Stimulated activated CD4-positive, alpha-beta T cell treated with anti-CD3 and anti-CD28 coated beads, Interleukin-12 subunit alpha, Interleukin-12 subunit beta, amount 100 ng/mL, for 24 hours (primary cell): ENCODE data around the gene HHIPL1.
"Not testable (repeated sequence)": the region's sequence is repeated elsewhere in the genome, so short reads cannot be mapped to it uniquely, and the experiment has no call there.

Experiments used
- DNase-seq, 2 experiments: peaks; one replicate each; pipeline ENCODE4 v3.0.0-alpha.2; 2020; ENCODE audit warnings: low read depth in 2 of 2

HHIPL1 gene

GRCh38 chr14:99634443-99634842 lies 10.5 kb upstream of the HHIPL1 start:
- no peak for DNase-seq

DNA sequence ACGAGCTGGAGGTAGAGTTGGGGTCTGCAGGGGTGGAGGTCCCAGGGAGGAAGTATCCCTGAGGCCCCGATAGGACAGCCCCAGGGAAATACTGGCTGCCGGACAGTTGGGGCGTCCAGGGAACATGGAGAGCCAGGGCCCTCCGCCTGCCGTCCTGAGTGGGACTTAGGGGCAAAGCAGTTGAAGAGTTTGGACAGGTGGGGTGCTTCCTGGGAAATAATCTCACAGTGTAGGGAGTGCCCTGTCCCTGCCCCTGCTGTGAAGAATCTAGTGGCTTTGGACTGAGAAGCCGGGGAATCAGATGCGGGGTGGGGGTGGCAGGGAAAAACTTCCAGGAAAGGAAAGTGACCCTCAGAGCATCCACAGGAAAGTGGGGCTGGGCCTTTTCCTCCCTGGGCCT lies 9.8 kb upstream of the HHIPL1 start:
- no peak for DNase-seq

- DNase-seq, result no peak
Observed at GRCh38 chr14:99636487-99636886, 8.4 kb upstream of the HHIPL1 start.

DNA sequence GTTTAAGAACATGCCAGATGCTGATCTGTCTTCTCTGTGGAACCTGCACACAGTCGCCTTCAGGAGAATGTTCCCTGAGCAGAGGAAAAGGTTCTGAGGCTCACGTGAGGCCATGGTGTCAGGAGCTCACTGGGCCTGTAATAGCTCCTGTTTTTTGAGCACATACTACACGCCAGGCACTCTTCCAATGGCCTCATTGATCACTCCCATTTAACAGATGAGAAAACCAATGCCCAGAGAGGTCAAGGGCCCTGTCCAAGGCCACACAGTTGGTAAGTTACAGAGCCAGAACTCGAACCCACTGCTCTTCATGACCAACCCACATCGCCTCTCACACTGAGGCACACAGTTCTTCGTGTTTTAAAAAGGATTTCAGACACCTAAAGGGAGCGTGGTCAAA lies 7.3 kb upstream of the HHIPL1 start:
- no peak for DNase-seq

DNA sequence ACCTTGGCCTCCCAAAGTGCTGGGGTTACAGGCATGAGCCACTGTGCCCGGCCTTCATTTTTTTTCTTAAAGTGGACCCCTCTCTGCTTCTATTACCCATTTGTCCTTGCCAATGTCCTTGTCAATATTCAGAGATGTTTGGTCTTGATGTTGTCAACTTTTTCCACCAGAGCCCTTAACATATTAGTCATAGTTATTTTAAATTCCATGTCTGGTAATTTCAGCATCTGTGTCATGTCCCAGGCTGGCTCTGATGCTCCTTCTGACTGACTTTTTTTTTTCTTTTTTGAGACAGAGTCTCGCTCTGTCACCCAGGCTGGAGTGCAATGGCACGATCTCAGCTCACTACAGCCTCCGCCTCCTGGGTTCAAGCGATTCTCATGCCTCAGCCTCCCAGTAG lies 2.2 kb upstream of the HHIPL1 start:
- not testable (repeated sequence) for DNase-seq

GRCh38 chr14:99643343-99643742 lies 1.6 kb upstream of the HHIPL1 start:
- no peak for DNase-seq

DNA sequence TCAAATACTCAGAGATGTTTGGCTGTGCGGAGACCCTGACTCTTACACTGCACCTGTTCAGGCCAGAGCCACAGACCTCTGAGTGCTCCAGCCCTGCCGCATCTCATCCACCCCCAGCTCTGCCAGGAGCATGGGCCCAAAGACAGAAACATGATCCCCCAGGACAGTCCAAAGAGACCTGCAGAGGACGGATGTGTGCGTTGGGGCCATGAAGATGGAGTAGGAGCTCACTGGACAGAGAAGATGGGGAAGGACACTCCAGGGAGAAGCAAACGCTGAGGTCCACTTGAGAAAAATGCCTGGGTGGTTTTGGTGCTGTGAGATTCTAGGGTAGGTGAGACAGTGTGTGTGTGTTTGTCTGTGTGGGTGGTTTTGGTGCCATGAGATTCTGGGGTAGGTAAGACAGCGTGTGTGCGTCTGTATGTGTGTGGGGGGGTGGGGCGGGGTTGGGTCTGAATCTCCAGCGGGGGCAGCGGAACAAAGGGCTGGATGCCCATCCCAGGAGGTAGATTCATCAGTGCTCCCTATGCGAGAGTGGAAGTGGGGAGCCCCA lies 818 bp upstream of the HHIPL1 start:
- no peak for DNase-seq

GRCh38 chr14:99645545-99646505 lies 896 bp downstream of the HHIPL1 start:
- DNase-seq, result no peak

DNA sequence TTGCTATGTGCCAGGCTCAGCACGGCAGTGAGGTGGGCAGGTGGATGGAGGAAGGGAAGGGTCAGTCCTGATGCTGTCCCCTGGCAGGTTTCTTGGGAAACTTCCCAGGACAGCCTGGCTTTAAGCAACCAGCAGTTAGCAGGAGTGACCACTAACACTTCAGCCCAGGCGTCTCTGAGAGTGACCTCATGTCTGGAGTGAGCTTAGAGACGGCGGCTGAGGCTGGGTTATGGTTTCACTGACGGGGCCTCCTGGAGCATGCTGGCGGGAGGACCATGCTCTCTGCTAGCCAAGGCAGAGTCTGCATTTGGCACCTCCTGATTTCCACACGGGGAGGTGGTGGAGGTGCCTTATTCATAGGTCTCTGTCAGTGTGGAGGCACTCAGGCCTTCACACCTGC lies 2.5 kb downstream of the HHIPL1 start:
- no peak for DNase-seq

GRCh38 chr14:99648027-99648784 lies 3.3 kb downstream of the HHIPL1 start:
- no peak for DNase-seq

DNA sequence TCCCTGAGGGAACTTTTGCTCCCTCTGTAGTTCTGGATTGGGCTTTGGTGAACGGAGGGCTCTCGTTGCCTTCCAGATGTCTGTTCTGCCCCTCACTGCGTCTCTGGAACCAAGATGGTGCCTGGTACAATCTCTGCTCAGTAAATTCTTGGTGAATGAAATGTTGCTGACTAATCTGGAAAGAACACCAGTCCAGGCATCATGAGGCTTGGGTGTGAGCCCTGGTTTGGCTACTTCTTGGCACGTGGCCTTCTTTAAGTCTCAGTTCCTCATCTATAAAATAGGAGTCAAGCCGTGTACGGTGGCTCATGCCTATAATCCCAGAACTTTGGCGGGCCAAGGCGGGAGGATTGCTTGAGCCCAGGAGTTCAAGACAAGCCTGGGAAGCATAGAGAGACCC lies 4.3 kb downstream of the HHIPL1 start:
- DNase-seq, result no peak

GRCh38 chr14:99649643-99650042 lies 4.7 kb downstream of the HHIPL1 start:
- DNase-seq, result no peak

DNA sequence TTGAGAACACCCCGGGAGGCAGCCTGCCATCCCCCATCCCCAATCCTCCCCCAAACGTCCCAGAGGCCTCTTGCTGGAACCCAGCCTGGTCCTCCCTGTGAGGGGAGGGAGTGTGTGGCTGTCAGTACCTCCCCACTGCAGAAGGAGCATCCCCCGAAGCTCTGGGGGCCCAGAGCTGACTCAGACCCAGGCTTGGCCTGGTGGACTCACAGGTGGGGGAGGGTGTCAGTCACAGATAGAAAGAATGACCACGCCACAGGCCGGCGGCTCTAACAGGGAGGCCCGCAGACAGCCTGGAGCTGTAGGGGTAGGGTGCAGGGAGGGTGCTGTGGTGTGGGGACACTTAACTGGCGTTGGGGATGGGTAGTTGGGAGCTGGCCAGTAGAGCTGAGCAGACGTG lies 5.3 kb downstream of the HHIPL1 start:
- DNase-seq, result no peak

DNA sequence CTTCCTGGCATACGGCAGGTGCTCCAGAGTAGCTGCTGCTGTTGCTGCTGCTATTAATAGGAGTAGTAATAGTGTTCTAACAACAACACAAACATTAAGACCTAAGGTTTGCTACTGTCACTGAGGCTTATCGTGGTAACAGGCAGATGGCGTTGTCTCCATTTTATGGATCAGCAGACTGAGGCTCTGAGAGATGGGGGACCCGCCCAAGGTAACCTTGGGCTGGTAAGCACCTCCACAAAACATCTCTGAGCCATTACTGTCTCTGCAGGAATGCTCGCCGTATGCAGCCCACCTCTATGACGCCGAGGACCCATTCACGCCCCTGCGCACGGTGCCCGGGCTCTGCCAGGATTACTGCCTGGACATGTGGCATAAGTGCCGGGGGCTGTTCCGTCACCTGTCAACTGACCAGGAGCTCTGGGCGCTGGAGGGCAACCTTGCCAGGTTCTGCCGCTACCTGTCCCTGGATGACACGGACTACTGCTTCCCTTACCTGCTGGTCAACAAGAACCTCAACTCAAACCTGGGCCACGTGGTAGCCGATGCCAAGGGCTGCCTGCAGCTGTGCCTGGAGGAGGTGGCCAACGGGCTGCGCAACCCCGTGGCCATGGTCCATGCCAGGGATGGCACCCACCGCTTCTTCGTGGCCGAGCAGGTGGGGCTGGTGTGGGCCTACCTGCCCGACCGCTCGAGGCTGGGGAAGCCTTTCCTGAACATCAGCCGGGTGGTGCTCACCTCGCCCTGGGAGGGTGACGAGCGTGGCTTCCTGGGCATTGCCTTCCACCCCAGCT lies 7.2 kb downstream of the HHIPL1 start:
- DNase-seq, result no peak

DNA sequence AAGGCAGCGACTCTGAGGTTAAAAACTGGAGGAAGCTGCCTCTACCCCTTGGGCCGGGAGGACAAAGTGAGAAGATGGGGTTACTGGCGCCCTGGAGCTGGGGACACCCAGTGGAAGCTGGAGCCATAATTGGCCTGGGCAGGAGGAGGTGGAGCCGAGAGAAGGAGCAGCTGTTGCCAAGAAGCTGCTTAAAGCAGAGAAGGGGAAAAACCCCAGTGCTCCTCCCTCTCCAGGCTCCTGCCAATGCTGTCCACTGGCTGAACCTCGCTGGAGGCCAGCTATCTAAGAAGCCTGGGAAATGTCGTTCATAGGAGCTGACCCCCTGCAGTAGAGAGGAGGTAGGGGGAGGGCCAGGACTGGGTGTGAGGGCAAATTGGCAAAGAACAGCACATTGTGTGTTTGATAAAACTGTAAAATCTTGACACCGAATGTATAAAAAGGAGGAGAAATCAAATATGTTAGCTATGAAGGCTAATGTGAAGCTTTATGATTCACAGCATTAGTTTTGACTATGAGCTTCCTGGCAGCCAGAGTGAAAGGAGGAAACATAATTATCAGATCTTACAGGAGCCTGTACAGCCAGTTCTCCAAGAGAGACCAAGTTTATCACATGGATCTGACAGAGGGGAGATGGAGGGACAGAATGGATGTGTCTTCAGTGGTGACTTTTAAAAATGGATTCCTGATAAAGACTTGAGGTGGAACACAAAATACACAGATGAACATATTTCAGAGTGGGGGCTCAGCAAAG lies 9.5 kb downstream of the HHIPL1 start:
- no peak for DNase-seq

DNA sequence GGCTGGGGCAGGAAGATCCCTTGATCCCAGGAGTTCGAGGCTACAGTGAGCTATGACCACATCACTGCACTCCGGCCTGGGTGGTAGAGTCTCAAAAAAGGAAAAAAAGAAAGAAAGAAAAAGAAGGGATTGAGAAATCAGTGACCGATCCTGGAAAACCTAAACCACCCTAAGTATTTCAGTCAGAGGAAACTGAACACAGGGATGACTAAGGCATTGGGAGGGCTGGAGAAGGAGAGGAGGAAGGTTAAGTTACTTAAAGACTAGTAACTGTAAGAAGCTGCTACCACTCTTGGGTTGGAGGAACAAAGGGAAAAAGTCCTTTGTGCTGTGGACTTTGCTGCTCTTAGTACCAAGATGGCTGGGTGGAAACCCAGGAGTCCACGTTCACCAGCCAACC lies 10.6 kb downstream of the HHIPL1 start:
- DNase-seq, result no peak

- no peak for DNase-seq
Observed at GRCh38 chr14:99656171-99656570, 11.2 kb downstream of the HHIPL1 start.

DNA sequence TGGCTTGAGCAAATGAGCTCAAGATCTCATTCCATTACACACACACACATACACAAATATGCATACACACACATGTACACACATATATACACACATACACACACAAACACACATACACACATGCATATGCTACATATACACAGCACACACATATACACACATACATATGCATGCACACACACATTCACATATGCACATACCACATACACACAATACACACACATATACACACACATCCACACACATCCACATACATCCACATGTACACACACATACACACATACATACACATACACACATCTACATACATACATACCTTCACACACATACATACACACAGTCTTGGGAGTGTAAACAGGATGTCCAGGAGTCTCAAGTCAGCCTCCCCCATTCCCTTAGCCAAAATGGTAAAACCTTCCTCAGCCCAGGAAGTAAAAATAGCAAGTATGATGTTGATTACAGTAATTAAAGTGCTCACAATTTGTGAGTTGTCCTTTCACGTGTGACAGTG lies 12.8 kb downstream of the HHIPL1 start:
- DNase-seq, result no peak

DNA sequence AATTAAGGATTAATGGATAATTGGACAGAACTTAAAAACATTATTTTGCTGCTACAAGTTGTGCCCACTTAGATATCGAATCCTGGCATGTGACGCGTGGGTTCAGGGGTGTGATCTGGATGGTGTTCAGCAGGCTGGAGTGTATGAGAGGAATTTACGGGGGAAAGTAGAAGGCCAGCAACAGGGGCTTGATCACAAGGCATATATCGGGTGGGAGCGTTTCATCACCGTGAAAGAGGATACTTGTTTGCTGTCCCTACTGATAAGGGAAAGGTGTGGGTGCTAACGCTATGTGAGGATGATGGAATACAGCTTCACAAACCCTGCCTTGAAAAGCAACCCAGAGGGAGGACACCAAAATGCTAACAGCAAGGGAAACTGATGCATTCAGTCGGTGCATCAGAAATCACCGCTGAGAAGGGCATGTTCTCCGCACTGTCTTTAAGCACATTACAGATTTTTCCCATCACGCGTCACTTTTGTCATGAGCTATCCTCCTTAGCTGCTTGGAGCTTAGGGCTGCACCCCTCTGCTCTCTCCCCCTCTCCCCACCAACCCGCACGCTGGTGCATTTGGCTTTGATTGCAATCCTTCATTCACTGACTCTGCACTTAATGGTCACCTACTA lies 13.4 kb downstream of the HHIPL1 start:
- DNase-seq, result no peak

GRCh38 chr14:99659333-99659741 lies 14.4 kb downstream of the HHIPL1 start:
- DNase-seq, result no peak
